ENCODE measurements around the gene SMCO3. TPM values are rescaled to one million over a fixed set of nuclear protein-coding genes. Genes with fewer than 3 reads are reported as not detected.
A peak's percentile ranks its signal among the peaks of the same experiment; 100 is the strongest.

The SMCO3 gene
- total and polyA plus RNA-seq, 2 of the 13 experiments (the other 11 are each of a cell fraction or from before 2014, with no cell fraction given) = 0.29 to 0.42 TPM

- peak; percentile 37 for TF ChIP-seq XRCC5 (optimal IDR thresholded peaks at IDR 0.05; ENCODE audit: low read length)
- no peak for TF ChIP-seq TBP (CRISPR knock-in tag; IDR thresholded peaks at IDR 0.05)
- TF ChIP-seq JUNB (CRISPR knock-in tag; IDR thresholded peaks at IDR 0.05; ENCODE audit: borderline replicate concordance) = no peak
- TF ChIP-seq ZNF142 (CRISPR knock-in tag; IDR thresholded peaks at IDR 0.05) = no peak
- peak; percentile 47; the same call in 1 of the 2 replicates for TF ChIP-seq ZFYVE20 (CRISPR knock-in tag; IDR thresholded peaks at IDR 0.05; ENCODE audit: borderline replicate concordance, low read depth)
- no peak; the same call in 1 of the 2 replicates for TF ChIP-seq ZNF614 (CRISPR knock-in tag; IDR thresholded peaks at IDR 0.05; ENCODE audit: borderline replicate concordance)
- no peak for TF ChIP-seq TAF15 (IDR thresholded peaks at IDR 0.05; ENCODE audit: low read depth, low read length, poor library complexity, severe bottlenecking)
- peak; percentile 98 to 99 for TF ChIP-seq POLR2A (IDR thresholded peaks at IDR 0.05; ENCODE audit: insufficient read depth in 1 of 2, low read depth in 2 of 2, low read length in 2 of 2)
- TF ChIP-seq TMF1 (CRISPR knock-in tag; IDR thresholded peaks at IDR 0.05; ENCODE audit: low read depth) = peak; percentile 66; the same call in 1 of the 2 replicates
- no peak for TF ChIP-seq ZNF263 (CRISPR knock-in tag; IDR thresholded peaks at IDR 0.05)
- no peak; the same call in 1 of the 2 replicates for TF ChIP-seq ZFX (CRISPR knock-in tag; IDR thresholded peaks at IDR 0.05; ENCODE audit: low read depth)
- peak; percentile 67 for TF ChIP-seq FOXO1 (CRISPR knock-in tag; IDR thresholded peaks at IDR 0.05)
- no peak for TF ChIP-seq NR2F6 (IDR thresholded peaks at IDR 0.05)
- no peak for TF ChIP-seq NR2F6 (CRISPR knock-in tag; IDR thresholded peaks at IDR 0.05)
- peak; percentile 23; the same call in 1 of the 2 replicates for TF ChIP-seq ZNF777 (CRISPR knock-in tag; IDR thresholded peaks at IDR 0.05)
- peak; percentile 91 for TF ChIP-seq YEATS2 (CRISPR knock-in tag; IDR thresholded peaks at IDR 0.05; ENCODE audit: borderline replicate concordance)
- TF ChIP-seq TERF1 (CRISPR knock-in tag; IDR thresholded peaks at IDR 0.05) = no peak
- TF ChIP-seq ARNT2 (CRISPR knock-in tag; IDR thresholded peaks at IDR 0.05; ENCODE audit: low read depth) = no peak
- TF ChIP-seq SNAPC2 (CRISPR knock-in tag; IDR thresholded peaks at IDR 0.05) = 0 out of 2 replicates have a peak, but pooled peaks have one; percentile 49
- peak; percentile 43 for TF ChIP-seq KMT2A (CRISPR knock-in tag; IDR thresholded peaks at IDR 0.05)
- TF ChIP-seq ZBTB46 (CRISPR knock-in tag; IDR thresholded peaks at IDR 0.05; ENCODE audit: borderline replicate concordance) = no peak; the same call in 1 of the 2 replicates
Observed at GRCh38 chr12:14770496-14771461, 43.2 kb downstream of the SMCO3 start (continued).
